WTC11 (cell line): ENCODE results near the gene BIRC2.

Source experiments
- AFF4 ChIP-seq: sonication (generic); formaldehyde crosslinking; IDR thresholded peaks from 2 replicates; pipeline ENCODE4 v1.8.1; 2023; ENCODE audit warnings: mild to moderate bottlenecking, missing genetic modification reagents, borderline replicate concordance
- E2F1 ChIP-seq: sonication (generic); formaldehyde crosslinking; IDR thresholded peaks from 2 replicates; pipeline ENCODE4 v1.8.0; 2022; ENCODE audit warnings: mild to moderate bottlenecking, missing genetic modification reagents
- FOXK1 ChIP-seq: sonication (generic); formaldehyde crosslinking; IDR thresholded peaks from 2 replicates; pipeline ENCODE4 v1.8.0; 2022; ENCODE audit warnings: mild to moderate bottlenecking, moderate library complexity, missing genetic modification reagents
- IRF2 ChIP-seq: sonication (generic); formaldehyde crosslinking; IDR thresholded peaks from 2 replicates; pipeline ENCODE4 v1.8.0; 2022; ENCODE audit warnings: low read depth, missing genetic modification reagents, borderline replicate concordance
- PRDM15 ChIP-seq: sonication (generic); formaldehyde crosslinking; IDR thresholded peaks from 2 replicates; pipeline ENCODE4 v1.8.0; 2022; ENCODE audit warnings: missing genetic modification reagents
- SP1 ChIP-seq: sonication (generic); formaldehyde crosslinking; conservative IDR thresholded peaks from 2 replicates; pipeline ENCODE4 v1.8.1; 2022; ENCODE audit warnings: missing genetic modification reagents
- TP53 ChIP-seq: sonication (generic); formaldehyde crosslinking; IDR thresholded peaks from 2 replicates; pipeline ENCODE4 v1.8.1; 2023; ENCODE audit warnings: mild to moderate bottlenecking, missing genetic modification reagents
- USF1 ChIP-seq: sonication (generic); formaldehyde crosslinking; IDR thresholded peaks from 2 replicates; pipeline ENCODE4 v1.8.0; 2022; ENCODE audit warnings: mild to moderate bottlenecking, missing genetic modification reagents
- ZNF263 ChIP-seq: sonication (generic); formaldehyde crosslinking; IDR thresholded peaks from 2 replicates; pipeline ENCODE4 v1.8.1; 2022; ENCODE audit warnings: low read depth, mild to moderate bottlenecking, moderate library complexity, missing genetic modification reagents
- TF ChIP-seq, protein P1 (sequence below): fragments of 200-600 bp; IDR thresholded peaks from 2 replicates; pipeline ENCODE4 v1.8.0; 2022; ENCODE audit warnings: antibody characterized with exemption

- TF ChIP-seq IRF2 (CRISPR knock-in tag) (no peak), AFF4 (CRISPR knock-in tag) (no peak), TP53 (no peak), USF1 (no peak), SP1 (CRISPR knock-in tag) (no peak), ZNF263 (CRISPR knock-in tag) (no peak), PRDM15 (CRISPR knock-in tag) (no peak), FOXK1 (CRISPR knock-in tag) (no peak), E2F1 (CRISPR knock-in tag) (no peak)
- TF ChIP-seq, protein P1, sequence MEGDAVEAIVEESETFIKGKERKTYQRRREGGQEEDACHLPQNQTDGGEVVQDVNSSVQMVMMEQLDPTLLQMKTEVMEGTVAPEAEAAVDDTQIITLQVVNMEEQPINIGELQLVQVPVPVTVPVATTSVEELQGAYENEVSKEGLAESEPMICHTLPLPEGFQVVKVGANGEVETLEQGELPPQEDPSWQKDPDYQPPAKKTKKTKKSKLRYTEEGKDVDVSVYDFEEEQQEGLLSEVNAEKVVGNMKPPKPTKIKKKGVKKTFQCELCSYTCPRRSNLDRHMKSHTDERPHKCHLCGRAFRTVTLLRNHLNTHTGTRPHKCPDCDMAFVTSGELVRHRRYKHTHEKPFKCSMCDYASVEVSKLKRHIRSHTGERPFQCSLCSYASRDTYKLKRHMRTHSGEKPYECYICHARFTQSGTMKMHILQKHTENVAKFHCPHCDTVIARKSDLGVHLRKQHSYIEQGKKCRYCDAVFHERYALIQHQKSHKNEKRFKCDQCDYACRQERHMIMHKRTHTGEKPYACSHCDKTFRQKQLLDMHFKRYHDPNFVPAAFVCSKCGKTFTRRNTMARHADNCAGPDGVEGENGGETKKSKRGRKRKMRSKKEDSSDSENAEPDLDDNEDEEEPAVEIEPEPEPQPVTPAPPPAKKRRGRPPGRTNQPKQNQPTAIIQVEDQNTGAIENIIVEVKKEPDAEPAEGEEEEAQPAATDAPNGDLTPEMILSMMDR = no peak
These were observed 612 bp upstream of the BIRC2 start for GRCh38 chr11:102346456-102346747.
